ENCODE results near the gene STARD3.

STARD3 gene

GRCh38 chr17:39641097-39641496 is 4.2 kb downstream of the STARD3 start:
- FAIRE-seq = no peak
- no peak for DNase-seq (ENCODE audit: insufficient read length, low spot score)
- no peak for TF ChIP-seq POLR2A (IDR thresholded peaks at IDR 0.05; ENCODE audit: low read depth, low read length)
- TF ChIP-seq PAX5 (IDR thresholded peaks at IDR 0.05; ENCODE audit: insufficient read depth, low read length, severe bottlenecking) = no peak
- TF ChIP-seq POU2F2 (IDR thresholded peaks at IDR 0.05; ENCODE audit: low read depth, low read length) = no peak
- no peak for TF ChIP-seq POLR2AphosphoS5 (IDR thresholded peaks at IDR 0.05; ENCODE audit: low read depth, low read length)
- TF ChIP-seq SPI1 (IDR thresholded peaks at IDR 0.05; ENCODE audit: low read depth, low read length) = no peak
- no peak for TF ChIP-seq TAF1 (IDR thresholded peaks at IDR 0.05; ENCODE audit: low read depth, low read length)

- no peak for FAIRE-seq
- no peak for DNase-seq (ENCODE audit: insufficient read length, low spot score)
- no peak for TF ChIP-seq PAX5 (IDR thresholded peaks at IDR 0.05; ENCODE audit: insufficient read depth, low read length, severe bottlenecking)
- no peak for TF ChIP-seq SPI1 (IDR thresholded peaks at IDR 0.05; ENCODE audit: low read depth, low read length)
- no peak for TF ChIP-seq TAF1 (IDR thresholded peaks at IDR 0.05; ENCODE audit: low read depth, low read length)
- no peak for TF ChIP-seq POU2F2 (IDR thresholded peaks at IDR 0.05; ENCODE audit: low read depth, low read length)
- no peak for TF ChIP-seq POLR2A (IDR thresholded peaks at IDR 0.05; ENCODE audit: low read depth, low read length)
- no peak for TF ChIP-seq POLR2AphosphoS5 (IDR thresholded peaks at IDR 0.05; ENCODE audit: low read depth, low read length)
Measured at GRCh38 chr17:39641883-39642282, 4.9 kb downstream of the STARD3 start.

GRCh38 chr17:39642291-39643074 is 5.5 kb downstream of the STARD3 start:
- FAIRE-seq (no peak), DNase-seq (ENCODE audit: insufficient read length, low spot score) (no peak)
- TF ChIP-seq POLR2A (IDR thresholded peaks at IDR 0.05; ENCODE audit: low read depth, low read length) (no peak), TAF1 (IDR thresholded peaks at IDR 0.05; ENCODE audit: low read depth, low read length) (no peak), PAX5 (IDR thresholded peaks at IDR 0.05; ENCODE audit: insufficient read depth, low read length, severe bottlenecking) (no peak), POU2F2 (IDR thresholded peaks at IDR 0.05; ENCODE audit: low read depth, low read length) (no peak), POLR2AphosphoS5 (IDR thresholded peaks at IDR 0.05; ENCODE audit: low read depth, low read length) (no peak), SPI1 (IDR thresholded peaks at IDR 0.05; ENCODE audit: low read depth, low read length) (no peak; the same call in 1 of the 2 replicates)

GRCh38 chr17:39643271-39643670 is 6.3 kb downstream of the STARD3 start:
- FAIRE-seq = no peak
- DNase-seq (ENCODE audit: insufficient read length, low spot score) = no peak
- no peak for TF ChIP-seq POLR2AphosphoS5 (IDR thresholded peaks at IDR 0.05; ENCODE audit: low read depth, low read length)
- no peak for TF ChIP-seq TAF1 (IDR thresholded peaks at IDR 0.05; ENCODE audit: low read depth, low read length)
- no peak for TF ChIP-seq POLR2A (IDR thresholded peaks at IDR 0.05; ENCODE audit: low read depth, low read length)
- TF ChIP-seq POU2F2 (IDR thresholded peaks at IDR 0.05; ENCODE audit: low read depth, low read length) = no peak
- TF ChIP-seq PAX5 (IDR thresholded peaks at IDR 0.05; ENCODE audit: insufficient read depth, low read length, severe bottlenecking) = no peak
- no peak for TF ChIP-seq SPI1 (IDR thresholded peaks at IDR 0.05; ENCODE audit: low read depth, low read length)

- DNase-seq (ENCODE audit: insufficient read length, low spot score) (no peak), FAIRE-seq (no peak)
- TF ChIP-seq POLR2AphosphoS5 (IDR thresholded peaks at IDR 0.05; ENCODE audit: low read depth, low read length) = no peak
- no peak for TF ChIP-seq SPI1 (IDR thresholded peaks at IDR 0.05; ENCODE audit: low read depth, low read length)
- no peak for TF ChIP-seq PAX5 (IDR thresholded peaks at IDR 0.05; ENCODE audit: insufficient read depth, low read length, severe bottlenecking)
- no peak for TF ChIP-seq POU2F2 (IDR thresholded peaks at IDR 0.05; ENCODE audit: low read depth, low read length)
- TF ChIP-seq POLR2A (IDR thresholded peaks at IDR 0.05; ENCODE audit: low read depth, low read length) = no peak
- no peak for TF ChIP-seq TAF1 (IDR thresholded peaks at IDR 0.05; ENCODE audit: low read depth, low read length)
Measured at GRCh38 chr17:39647256-39647655, 10.3 kb downstream of the STARD3 start.

- DNase-seq (ENCODE audit: insufficient read length, low spot score) (no peak), FAIRE-seq (no peak)
- no peak for TF ChIP-seq PAX5 (IDR thresholded peaks at IDR 0.05; ENCODE audit: insufficient read depth, low read length, severe bottlenecking)
- TF ChIP-seq POU2F2 (IDR thresholded peaks at IDR 0.05; ENCODE audit: low read depth, low read length) = no peak
- TF ChIP-seq POLR2AphosphoS5 (IDR thresholded peaks at IDR 0.05; ENCODE audit: low read depth, low read length) = no peak
- TF ChIP-seq SPI1 (IDR thresholded peaks at IDR 0.05; ENCODE audit: low read depth, low read length) = no peak
- no peak for TF ChIP-seq POLR2A (IDR thresholded peaks at IDR 0.05; ENCODE audit: low read depth, low read length)
- TF ChIP-seq TAF1 (IDR thresholded peaks at IDR 0.05; ENCODE audit: low read depth, low read length) = no peak
Measured at GRCh38 chr17:39648616-39649366, 11.8 kb downstream of the STARD3 start.

GRCh38 chr17:39650121-39650579 is 13.2 kb downstream of the STARD3 start:
- TF ChIP-seq POLR2AphosphoS5 (IDR thresholded peaks at IDR 0.05; ENCODE audit: low read depth, low read length) (no peak), TAF1 (IDR thresholded peaks at IDR 0.05; ENCODE audit: low read depth, low read length) (no peak), POU2F2 (IDR thresholded peaks at IDR 0.05; ENCODE audit: low read depth, low read length) (no peak), POLR2A (IDR thresholded peaks at IDR 0.05; ENCODE audit: low read depth, low read length) (no peak), PAX5 (IDR thresholded peaks at IDR 0.05; ENCODE audit: insufficient read depth, low read length, severe bottlenecking) (no peak), SPI1 (IDR thresholded peaks at IDR 0.05; ENCODE audit: low read depth, low read length) (no peak)
- no peak for FAIRE-seq
- no peak for DNase-seq (ENCODE audit: insufficient read length, low spot score)

GRCh38 chr17:39651923-39652586 is 15.1 kb downstream of the STARD3 start:
- FAIRE-seq (no peak), DNase-seq (ENCODE audit: insufficient read length, low spot score) (no peak)
- TF ChIP-seq POLR2A (IDR thresholded peaks at IDR 0.05; ENCODE audit: low read depth, low read length) = no peak
- no peak for TF ChIP-seq PAX5 (IDR thresholded peaks at IDR 0.05; ENCODE audit: insufficient read depth, low read length, severe bottlenecking)
- TF ChIP-seq SPI1 (IDR thresholded peaks at IDR 0.05; ENCODE audit: low read depth, low read length) = no peak
- no peak for TF ChIP-seq TAF1 (IDR thresholded peaks at IDR 0.05; ENCODE audit: low read depth, low read length)
- TF ChIP-seq POLR2AphosphoS5 (IDR thresholded peaks at IDR 0.05; ENCODE audit: low read depth, low read length) = no peak
- no peak for TF ChIP-seq POU2F2 (IDR thresholded peaks at IDR 0.05; ENCODE audit: low read depth, low read length)
